Mesothelial cell of epicardium (in vitro differentiated cells): Measurements from ENCODE around the gene TMEFF2. TPM values are rescaled to one million over a fixed set of nuclear protein-coding genes. Genes with fewer than 3 reads are reported as not detected.
"Not testable (repeated sequence)": the region's sequence is repeated elsewhere in the genome, so short reads cannot be mapped to it uniquely, and the experiment has no call there.

Experiments
- DNase-seq, 2 experiments: peaks; one replicate each; pipeline ENCODE4 v3.0.0; 2021; ENCODE audit warnings: low spot score in 2 of 2; ENCODE audit not compliant: unreplicated experiment in 2 of 2
- H3K27ac Mint-ChIP-seq: 2 replicates; pipeline ENCODE4 v1.8.0; 2021; ENCODE audit warnings: mixed read lengths
- H3K27me3 Mint-ChIP-seq: 2 replicates; pipeline ENCODE4 v1.8.0; 2021; ENCODE audit warnings: low read depth, mixed read lengths
- H3K36me3 Mint-ChIP-seq: 2 replicates; pipeline ENCODE4 v1.8.0; 2021; ENCODE audit warnings: mixed read lengths
- H3K4me1 Mint-ChIP-seq: 2 replicates; pipeline ENCODE4 v1.8.0; 2021; ENCODE audit warnings: mixed read lengths
- H3K4me3 Mint-ChIP-seq: 2 replicates; pipeline ENCODE4 v1.8.0; 2021; ENCODE audit warnings: mild to moderate bottlenecking, moderate library complexity, mixed read lengths
- H3K9me3 Mint-ChIP-seq: 2 replicates; pipeline ENCODE4 v1.8.0; 2021; ENCODE audit warnings: mixed read lengths
- total RNA-seq: library from RNA; stranded (reverse); gene quantifications from 3 replicates; pipeline ENCODE4 v1.2.1, GENCODE V29; 2021
- TF ChIP-seq, protein P1 (sequence below): fragments of 200-600 bp; sonication (generic); IDR thresholded peaks from one replicate; pipeline ENCODE4 v1.5.0; 2021; ENCODE audit warnings: antibody characterized with exemption; ENCODE audit not compliant: unreplicated experiment

Gene TMEFF2
- total RNA-seq, 1 donor from 2014 or later: 18.1 TPM

DNA sequence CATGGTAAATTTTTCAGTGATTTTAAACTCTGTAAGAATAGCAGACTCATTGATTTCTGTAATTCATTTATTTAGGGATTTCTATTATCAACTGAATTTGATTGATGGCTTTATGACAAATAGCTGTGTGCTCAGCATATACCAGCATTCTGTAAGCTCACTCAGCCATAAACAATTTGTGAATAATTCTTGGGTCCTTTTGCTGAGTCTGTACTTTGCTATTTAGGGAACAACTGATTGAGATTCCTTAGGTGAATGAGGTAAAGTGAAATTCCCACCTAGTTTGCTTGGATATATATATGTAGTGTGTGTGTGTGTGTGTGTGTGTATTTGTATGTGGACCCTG lies 271.1 kb downstream of the TMEFF2 start:
- H3K36me3 Mint-ChIP-seq: no peaks in the 10 kb centered on the region
- TF ChIP-seq, protein P1, sequence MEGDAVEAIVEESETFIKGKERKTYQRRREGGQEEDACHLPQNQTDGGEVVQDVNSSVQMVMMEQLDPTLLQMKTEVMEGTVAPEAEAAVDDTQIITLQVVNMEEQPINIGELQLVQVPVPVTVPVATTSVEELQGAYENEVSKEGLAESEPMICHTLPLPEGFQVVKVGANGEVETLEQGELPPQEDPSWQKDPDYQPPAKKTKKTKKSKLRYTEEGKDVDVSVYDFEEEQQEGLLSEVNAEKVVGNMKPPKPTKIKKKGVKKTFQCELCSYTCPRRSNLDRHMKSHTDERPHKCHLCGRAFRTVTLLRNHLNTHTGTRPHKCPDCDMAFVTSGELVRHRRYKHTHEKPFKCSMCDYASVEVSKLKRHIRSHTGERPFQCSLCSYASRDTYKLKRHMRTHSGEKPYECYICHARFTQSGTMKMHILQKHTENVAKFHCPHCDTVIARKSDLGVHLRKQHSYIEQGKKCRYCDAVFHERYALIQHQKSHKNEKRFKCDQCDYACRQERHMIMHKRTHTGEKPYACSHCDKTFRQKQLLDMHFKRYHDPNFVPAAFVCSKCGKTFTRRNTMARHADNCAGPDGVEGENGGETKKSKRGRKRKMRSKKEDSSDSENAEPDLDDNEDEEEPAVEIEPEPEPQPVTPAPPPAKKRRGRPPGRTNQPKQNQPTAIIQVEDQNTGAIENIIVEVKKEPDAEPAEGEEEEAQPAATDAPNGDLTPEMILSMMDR: no peak
- H3K27me3 Mint-ChIP-seq: no peaks in the 10 kb centered on the region
- no peak for DNase-seq
- no peaks in the 10 kb centered on the region for H3K9me3 Mint-ChIP-seq
- H3K4me1 Mint-ChIP-seq: no peaks in the 10 kb centered on the region
- H3K4me3 Mint-ChIP-seq: no peak overlapping the region
- H3K27ac Mint-ChIP-seq: no peak overlapping the region

DNA sequence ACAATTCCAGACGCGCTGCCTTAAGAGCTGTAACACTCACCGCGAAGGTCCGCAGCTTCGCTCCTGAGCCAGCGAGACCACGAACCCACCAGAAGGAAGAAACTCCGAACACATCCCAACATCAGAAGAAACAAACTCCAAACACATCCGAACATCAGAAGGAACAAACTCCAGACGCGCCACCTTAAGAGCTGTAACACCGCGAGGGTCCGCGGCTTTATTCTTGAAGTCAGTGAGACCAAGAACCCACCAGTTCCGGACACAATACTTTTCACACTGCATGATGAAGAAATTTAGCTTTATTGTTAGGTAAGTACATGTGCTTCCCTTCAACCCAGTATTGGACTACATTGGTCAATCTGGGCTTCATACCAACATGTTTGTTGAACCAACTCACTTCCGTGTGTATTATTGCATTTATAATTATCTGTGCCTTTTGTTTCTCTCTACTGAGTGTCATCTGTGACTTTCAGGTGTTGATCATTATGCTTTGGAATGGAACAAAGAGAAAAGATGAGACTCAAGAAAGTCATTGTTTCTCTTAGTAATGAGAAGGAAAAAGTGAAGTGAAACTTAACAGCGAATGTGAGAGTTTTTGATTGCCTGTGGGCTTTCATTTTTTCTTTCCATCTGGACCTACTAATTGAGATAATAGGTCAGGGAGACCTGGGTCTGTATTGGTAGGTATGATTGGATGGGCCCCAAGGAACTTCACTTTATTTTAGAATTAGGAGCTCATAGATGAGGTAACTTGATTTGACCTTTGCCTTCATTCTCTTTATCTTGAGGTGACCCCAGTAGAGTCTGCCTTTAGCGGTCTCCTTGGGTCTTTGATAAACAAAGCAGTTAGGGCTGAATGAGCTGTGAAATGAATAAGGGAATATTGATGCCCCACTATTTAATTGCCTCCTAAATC lies 271.7 kb downstream of the TMEFF2 start:
- no peak overlapping the region for H3K4me3 Mint-ChIP-seq
- no peaks in the 10 kb centered on the region for H3K9me3 Mint-ChIP-seq
- TF ChIP-seq, protein P1: no peak
- no peak for DNase-seq
- H3K27me3 Mint-ChIP-seq: no peaks in the 10 kb centered on the region
- peaks cover 5% of the 10 kb centered on the region for H3K4me1 Mint-ChIP-seq
- H3K27ac Mint-ChIP-seq: no peak overlapping the region
- H3K36me3 Mint-ChIP-seq: no peaks in the 10 kb centered on the region

DNA sequence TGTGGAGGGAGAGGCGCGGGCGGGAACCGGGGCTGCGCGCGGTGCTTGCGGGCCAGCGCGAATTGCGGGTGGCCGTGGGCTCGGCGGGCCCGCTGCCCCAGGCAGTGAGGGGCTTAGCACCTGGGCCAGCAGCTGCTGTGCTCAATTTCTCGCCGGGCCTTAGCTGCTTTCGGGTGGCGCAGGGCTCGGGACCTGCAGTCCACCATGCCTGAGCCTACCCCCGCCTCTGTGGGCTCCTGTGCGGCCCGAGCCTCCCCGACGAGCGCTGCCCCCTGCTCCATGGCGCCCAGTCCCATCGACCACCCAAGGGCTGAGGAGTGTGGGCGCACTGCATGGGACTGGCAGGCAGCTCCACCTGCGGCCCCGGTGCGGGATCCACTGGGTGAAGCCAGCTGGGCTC lies 273.1 kb downstream of the TMEFF2 start:
- not testable (repeated sequence) for DNase-seq

DNA sequence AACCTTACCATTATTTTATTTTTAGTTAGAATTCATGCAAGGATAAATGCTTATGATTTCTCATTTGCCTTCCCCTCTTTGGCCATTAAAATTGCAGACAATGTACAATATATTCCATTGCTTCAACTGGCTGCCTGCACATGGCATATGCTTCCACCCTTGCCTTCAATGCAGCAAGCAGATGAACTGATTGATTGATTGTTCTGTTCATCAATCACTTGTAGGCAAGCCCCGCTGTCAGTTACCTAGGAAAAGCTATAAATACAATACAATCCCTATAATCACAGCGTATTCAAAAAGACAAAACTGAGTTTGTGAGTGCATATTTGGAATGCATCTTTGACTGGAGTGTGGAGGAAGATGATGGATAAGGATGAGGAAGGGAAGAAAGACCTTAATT lies 274.2 kb downstream of the TMEFF2 start:
- DNase-seq: no peak
- no peak overlapping the region for H3K4me3 Mint-ChIP-seq
- no peaks in the 10 kb centered on the region for H3K27me3 Mint-ChIP-seq
- TF ChIP-seq, protein P1: no peak
- H3K4me1 Mint-ChIP-seq: peaks cover 22% of the 10 kb centered on the region
- H3K9me3 Mint-ChIP-seq: no peaks in the 10 kb centered on the region
- H3K27ac Mint-ChIP-seq: no peak overlapping the region
- no peaks in the 10 kb centered on the region for H3K36me3 Mint-ChIP-seq

More for the DNA sequence above, 273.1 kb downstream of the TMEFF2 start:
- not testable (repeated sequence) for H3K27me3 Mint-ChIP-seq, H3K4me3 Mint-ChIP-seq, H3K36me3 Mint-ChIP-seq, H3K9me3 Mint-ChIP-seq, H3K27ac Mint-ChIP-seq
- H3K4me1 Mint-ChIP-seq: peaks cover 19% of the 10 kb centered on the region

DNA sequence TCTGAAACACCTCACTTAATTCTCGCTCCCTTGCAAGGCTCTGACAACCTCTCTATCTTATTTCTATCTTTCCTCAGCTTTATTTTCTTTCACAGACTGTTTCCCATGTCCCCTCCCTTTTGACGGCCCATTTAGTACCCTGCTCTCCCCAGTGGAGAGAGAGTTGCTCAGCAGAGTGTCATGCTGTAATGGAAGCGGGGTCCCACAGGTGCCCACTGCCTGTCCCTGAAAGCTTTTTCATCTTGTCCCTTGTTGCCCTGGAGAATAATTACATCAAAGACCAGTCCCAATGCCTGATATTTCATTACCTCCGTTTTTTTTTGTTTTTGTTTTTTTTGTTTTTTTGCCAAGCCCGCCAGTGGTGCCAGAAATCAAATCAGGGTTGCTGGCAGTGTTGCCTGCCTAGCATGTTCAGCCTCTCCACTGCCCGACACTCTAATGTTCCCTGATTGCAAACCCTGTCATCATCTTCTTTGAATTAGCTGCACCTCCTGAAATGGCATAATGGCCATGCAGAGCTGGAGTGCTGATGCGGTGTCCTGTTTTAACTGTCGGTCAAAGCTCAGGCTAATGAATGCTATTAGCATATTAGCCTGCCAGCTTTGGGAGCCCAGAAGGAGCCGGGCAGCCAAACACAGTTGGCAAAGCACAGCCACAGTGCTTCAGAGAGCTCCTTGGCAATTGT lies 276.6 kb downstream of the TMEFF2 start:
- no peak for DNase-seq
- H3K4me3 Mint-ChIP-seq: no peak overlapping the region
- peaks cover 35% of the 10 kb centered on the region for H3K4me1 Mint-ChIP-seq
- no peaks in the 10 kb centered on the region for H3K36me3 Mint-ChIP-seq
- H3K9me3 Mint-ChIP-seq: no peaks in the 10 kb centered on the region
- no peaks in the 10 kb centered on the region for H3K27me3 Mint-ChIP-seq
- TF ChIP-seq, protein P1: no peak
- H3K27ac Mint-ChIP-seq: peak overlapping the region; percentile 35

DNA sequence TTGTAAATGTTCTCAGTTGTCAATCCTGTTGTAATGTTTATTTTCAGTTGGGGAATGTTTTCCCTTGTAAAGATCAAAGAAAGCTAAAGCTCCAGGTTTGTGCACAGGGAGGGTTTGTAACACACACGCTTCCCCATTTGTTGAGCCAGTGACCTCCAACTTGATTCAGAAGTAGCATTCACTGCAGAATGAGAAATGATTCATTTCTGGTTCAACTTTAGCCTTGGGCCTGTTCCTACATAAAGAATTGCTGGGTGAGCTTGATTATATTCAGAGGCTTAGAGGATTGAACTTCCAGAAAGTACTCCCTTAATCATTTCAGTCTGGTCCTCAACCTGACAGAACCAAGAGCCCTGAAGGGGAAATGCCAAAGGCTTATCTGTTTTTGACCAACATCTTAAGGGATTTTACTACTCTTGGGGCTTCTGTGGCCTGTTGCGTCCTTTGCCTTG lies 277.3 kb downstream of the TMEFF2 start:
- no peak overlapping the region for H3K4me3 Mint-ChIP-seq
- DNase-seq: no peak
- TF ChIP-seq, protein P1: no peak
- no peaks in the 10 kb centered on the region for H3K27me3 Mint-ChIP-seq
- H3K36me3 Mint-ChIP-seq: no peaks in the 10 kb centered on the region
- peak overlapping the region; percentile 35 for H3K27ac Mint-ChIP-seq
- peaks cover 38% of the 10 kb centered on the region for H3K4me1 Mint-ChIP-seq
- H3K9me3 Mint-ChIP-seq: no peaks in the 10 kb centered on the region
